AG09309 (cell line): ENCODE measurements around the gene DNAH17.

Source experiments
- DNase-seq: peaks from one replicate; pipeline ENCODE4 v3.0.0-alpha.2; 2010; ENCODE audit warnings: low read depth
- H3K4me3 ChIP-seq: 2 replicates; pipeline ENCODE4 v1.5.1; 2011; ENCODE audit warnings: mild to moderate bottlenecking, low read depth, low read length, moderate library complexity; ENCODE audit not compliant: control insufficient read depth
- TF ChIP-seq, protein P1 (sequence below): IDR thresholded peaks from 2 replicates; pipeline ENCODE4 v1.5.1; 2011; ENCODE audit warnings: mild to moderate bottlenecking, low read depth, low read length, inconsistent platforms; ENCODE audit not compliant: insufficient read depth, control insufficient read depth; ENCODE audit errors: missing control alignments

The DNAH17 gene

DNA sequence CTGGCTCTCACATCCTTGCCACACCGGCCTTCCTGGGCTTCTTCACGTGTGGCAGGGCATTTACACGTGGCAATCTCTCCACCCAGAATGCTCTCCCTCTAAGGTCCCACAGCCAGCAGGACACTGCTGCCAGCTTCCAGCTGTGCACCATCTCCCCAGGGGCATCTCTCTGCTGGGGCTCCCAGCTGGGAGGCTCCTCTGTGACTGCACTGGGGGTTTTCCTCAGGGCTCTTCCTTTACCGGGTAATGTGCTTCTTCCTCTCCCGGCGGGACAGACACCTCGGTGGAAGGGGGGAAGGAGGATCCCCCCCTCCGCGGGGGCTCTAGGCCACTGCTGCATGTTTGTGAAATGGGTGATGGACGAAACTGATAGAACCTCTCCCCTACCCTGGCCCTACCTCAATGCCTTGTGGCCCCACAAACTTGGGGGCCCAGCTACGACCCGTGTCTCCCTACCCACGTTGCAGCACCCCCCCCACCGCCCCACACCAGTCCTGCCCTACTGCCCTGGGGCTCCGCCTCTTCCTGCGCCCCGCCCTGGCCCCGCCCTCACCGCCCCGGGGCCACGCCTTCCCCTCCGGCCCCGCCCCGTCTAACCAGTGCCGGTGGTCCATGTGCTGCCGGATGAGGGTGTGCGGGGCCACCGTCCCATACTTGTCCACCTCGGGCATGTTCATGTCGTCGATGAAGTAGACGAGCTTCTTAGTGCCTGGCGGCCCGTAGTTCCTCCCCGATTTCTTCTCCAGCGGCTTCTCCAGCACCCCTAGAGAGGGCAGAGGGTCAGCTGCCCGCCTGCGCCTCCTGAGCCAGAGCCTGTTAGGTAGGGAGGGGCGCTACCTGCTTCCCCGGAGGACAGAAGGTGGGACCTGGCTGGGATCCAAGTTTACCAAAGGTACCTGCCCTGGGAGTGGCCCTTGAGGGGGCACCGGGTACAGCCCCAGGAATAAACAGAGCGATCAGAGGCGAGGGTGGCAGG lies 92.6 kb downstream of the DNAH17 start:
- H3K4me3 ChIP-seq: no peak overlapping the region; the same call in 1 of the 2 replicates
- DNase-seq: no peak

GRCh38 chr17:78479369-78479768 lies 97.8 kb downstream of the DNAH17 start:
- TF ChIP-seq, protein P1, sequence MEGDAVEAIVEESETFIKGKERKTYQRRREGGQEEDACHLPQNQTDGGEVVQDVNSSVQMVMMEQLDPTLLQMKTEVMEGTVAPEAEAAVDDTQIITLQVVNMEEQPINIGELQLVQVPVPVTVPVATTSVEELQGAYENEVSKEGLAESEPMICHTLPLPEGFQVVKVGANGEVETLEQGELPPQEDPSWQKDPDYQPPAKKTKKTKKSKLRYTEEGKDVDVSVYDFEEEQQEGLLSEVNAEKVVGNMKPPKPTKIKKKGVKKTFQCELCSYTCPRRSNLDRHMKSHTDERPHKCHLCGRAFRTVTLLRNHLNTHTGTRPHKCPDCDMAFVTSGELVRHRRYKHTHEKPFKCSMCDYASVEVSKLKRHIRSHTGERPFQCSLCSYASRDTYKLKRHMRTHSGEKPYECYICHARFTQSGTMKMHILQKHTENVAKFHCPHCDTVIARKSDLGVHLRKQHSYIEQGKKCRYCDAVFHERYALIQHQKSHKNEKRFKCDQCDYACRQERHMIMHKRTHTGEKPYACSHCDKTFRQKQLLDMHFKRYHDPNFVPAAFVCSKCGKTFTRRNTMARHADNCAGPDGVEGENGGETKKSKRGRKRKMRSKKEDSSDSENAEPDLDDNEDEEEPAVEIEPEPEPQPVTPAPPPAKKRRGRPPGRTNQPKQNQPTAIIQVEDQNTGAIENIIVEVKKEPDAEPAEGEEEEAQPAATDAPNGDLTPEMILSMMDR: no peak
- H3K4me3 ChIP-seq: no peak overlapping the region

More for the DNA sequence above, 92.6 kb downstream of the DNAH17 start:
- TF ChIP-seq, protein P1: no peak

GRCh38 chr17:78478757-78479297 lies 98.4 kb downstream of the DNAH17 start:
- DNase-seq: no peak
- TF ChIP-seq, protein P1: no peak
- no peak overlapping the region for H3K4me3 ChIP-seq

More at GRCh38 chr17:78479369-78479768, 97.8 kb downstream of the DNAH17 start:
- no peak for DNase-seq

GRCh38 chr17:78477913-78478756 lies 99.1 kb downstream of the DNAH17 start:
- TF ChIP-seq, protein P1: no peak
- no peak overlapping the region for H3K4me3 ChIP-seq
- DNase-seq: no peak

- no peak for DNase-seq
- H3K4me3 ChIP-seq: no peak overlapping the region
- TF ChIP-seq, protein P1: no peak
Measured at GRCh38 chr17:78476973-78477372, 100.2 kb downstream of the DNAH17 start.

GRCh38 chr17:78476149-78476548 lies 101.0 kb downstream of the DNAH17 start:
- TF ChIP-seq, protein P1: no peak

More at GRCh38 chr17:78476149-78476548, 101.0 kb downstream of the DNAH17 start:
- no peak overlapping the region for H3K4me3 ChIP-seq
- no peak for DNase-seq
